GM12801 (cell line): ENCODE results near the gene PCGF3.

Experiments
- CTCF ChIP-seq: IDR thresholded peaks from one replicate; pipeline ENCODE4 v1.5.1; 2011; ENCODE audit warnings: control low read depth; ENCODE audit not compliant: insufficient read length; ENCODE audit errors: extremely low read depth

Gene PCGF3

DNA sequence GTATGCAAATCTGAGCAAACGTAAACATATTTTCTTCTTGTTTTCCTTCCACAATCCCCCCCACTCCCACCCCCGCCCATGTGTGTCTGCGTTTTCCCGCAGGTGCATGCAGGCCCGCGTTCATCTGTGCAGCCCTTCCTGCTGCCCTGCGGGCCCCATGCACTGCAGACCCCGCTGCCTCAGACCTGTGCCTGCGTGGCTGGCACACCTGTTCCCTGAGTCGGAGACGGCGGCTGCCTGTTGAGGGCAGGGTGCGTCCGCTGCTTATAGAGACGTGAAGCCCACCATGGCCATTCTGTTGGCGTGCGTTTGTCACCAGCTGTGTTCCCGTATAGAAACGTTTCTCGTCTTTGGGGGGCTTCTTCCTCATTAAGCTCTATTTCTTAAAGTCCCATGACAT, 51.5 kb downstream of the PCGF3 start:
- TF ChIP-seq CTCF, result no peak

DNA sequence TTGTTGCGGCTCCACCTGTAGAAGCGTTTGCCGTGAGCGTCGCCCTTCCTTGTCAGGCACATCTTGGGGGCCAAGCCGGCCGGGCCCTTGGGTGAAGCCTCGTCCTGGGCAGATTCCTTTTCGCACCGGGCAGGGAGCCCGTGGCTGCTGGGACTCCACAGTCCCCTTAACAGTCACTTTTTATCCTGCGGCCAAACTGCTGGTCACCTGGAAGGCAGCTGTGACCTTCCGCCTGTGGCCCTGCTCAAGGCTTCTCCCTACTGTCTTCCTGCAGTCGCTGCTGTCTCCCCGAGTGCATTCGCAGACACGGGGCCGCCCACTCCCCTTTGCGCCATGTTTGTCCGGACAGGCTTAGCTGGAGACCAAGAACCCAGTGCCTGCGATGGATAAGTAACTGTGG, 55.0 kb downstream of the PCGF3 start:
- no peak for TF ChIP-seq CTCF

- TF ChIP-seq CTCF, result no peak
Observed at GRCh38 chr4:761086-761485, 55.5 kb downstream of the PCGF3 start.

DNA sequence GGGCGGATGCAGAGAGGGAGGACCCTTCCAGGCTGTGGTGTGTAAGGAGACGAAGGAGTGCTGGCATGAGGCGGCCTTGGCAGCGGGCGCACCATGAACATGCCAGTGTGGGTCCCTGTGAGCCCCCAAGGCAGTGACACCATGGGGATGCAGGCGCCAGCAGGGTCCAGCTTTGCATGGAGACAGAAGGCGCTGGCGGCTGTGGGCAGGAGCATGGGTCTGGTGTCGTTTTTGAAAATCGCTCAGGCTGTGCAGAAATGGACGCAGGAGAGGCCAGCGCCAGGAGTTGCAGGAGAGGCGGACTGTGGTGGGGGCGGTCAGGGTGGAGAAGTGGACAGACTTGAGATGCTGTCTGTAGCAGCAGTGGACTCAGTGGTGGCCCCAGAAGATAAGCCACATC, 56.1 kb downstream of the PCGF3 start:
- TF ChIP-seq CTCF, result no peak

GRCh38 chr4:762211-763190, 56.9 kb downstream of the PCGF3 start:
- no peak for TF ChIP-seq CTCF

- TF ChIP-seq CTCF, result no peak
Observed at GRCh38 chr4:763191-763810, 57.7 kb downstream of the PCGF3 start.

DNA sequence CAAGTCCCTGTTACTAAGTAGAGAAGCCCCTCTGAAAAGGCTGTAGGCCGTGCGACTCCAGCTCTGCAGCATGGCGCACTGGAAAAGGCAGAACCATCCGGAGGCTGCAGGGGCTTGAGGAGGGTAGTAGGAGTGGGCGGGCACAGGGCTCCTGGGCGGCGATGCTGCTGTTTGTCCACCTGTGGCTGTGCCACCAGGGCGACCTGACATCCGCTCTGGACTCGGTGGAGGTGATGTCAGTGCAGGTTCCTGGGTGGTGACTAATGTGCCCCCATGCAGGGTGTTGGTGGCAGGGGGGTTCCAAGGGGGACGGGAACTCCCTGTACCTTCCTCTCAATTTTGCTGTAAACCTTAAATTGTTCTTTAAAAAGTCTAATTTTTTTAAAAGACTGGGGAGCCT, 58.3 kb downstream of the PCGF3 start:
- no peak for TF ChIP-seq CTCF
